ENCODE data around the gene PLEKHJ1. TPM values are rescaled to one million over a fixed set of nuclear protein-coding genes. Genes with fewer than 3 reads are reported as not detected.

The PLEKHJ1 gene
- total and polyA plus RNA-seq, 2 of the 13 experiments (the other 11 are each of a cell fraction or from before 2014, with no cell fraction given), result 70.5 to 130 TPM

DNA sequence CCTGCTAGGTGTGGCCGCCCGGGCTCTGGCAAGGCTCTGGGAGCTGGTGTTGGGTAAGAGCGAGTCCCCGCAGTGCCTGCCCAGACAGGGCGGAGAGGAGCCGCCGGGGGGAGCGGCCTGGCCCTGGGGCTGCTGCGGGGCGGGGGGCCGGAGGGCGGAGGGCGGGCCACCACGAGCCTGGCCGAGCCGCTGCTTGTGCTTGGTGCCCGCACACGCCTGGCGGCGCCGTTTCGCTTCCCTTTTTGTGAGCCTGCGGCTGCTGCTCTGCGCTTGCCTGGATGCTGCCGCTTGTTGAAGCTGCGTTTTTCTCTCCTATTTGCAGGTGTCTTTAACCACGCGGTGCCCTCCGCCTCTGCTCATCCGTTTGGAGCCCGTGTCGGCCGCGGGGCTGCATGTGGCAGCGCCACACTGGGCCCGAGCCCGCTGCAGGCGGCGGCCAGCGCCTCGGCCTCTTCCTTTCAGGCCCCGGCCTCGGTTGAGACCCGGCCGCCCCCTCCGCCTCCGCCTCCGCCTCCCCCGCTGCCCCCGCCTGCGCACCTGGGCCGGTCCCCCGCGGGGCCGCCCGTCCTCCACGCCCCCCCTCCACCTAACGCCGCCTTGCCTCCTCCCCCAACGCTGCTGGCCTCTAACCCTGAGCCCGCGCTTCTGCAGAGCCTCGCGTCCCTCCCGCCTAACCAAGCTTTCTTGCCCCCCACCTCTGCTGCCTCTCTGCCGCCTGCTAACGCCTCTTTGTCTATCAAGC is 8.5 kb downstream of the PLEKHJ1 start:
- intact Hi-C loops (cut with micrococcal nuclease; ENCODE audit: unreplicated experiment), result no loop called here

More for the DNA sequence above, 8.5 kb downstream of the PLEKHJ1 start:
- 99% methylated on average over 56 of the region's 67 CpGs for WGBS (ENCODE audit: low lambda C conversion rate)
- H4K20me1 ChIP-seq (ENCODE audit: insufficient read depth, low read length), result no peaks in the 10 kb centered on the region
- FAIRE-seq (no peak), DNase-seq (ENCODE audit: low spot score) (no peak), ATAC-seq (no peak)
- POLR2A ChIA-PET, result no interaction called here
- TF ChIP-seq, protein P1, sequence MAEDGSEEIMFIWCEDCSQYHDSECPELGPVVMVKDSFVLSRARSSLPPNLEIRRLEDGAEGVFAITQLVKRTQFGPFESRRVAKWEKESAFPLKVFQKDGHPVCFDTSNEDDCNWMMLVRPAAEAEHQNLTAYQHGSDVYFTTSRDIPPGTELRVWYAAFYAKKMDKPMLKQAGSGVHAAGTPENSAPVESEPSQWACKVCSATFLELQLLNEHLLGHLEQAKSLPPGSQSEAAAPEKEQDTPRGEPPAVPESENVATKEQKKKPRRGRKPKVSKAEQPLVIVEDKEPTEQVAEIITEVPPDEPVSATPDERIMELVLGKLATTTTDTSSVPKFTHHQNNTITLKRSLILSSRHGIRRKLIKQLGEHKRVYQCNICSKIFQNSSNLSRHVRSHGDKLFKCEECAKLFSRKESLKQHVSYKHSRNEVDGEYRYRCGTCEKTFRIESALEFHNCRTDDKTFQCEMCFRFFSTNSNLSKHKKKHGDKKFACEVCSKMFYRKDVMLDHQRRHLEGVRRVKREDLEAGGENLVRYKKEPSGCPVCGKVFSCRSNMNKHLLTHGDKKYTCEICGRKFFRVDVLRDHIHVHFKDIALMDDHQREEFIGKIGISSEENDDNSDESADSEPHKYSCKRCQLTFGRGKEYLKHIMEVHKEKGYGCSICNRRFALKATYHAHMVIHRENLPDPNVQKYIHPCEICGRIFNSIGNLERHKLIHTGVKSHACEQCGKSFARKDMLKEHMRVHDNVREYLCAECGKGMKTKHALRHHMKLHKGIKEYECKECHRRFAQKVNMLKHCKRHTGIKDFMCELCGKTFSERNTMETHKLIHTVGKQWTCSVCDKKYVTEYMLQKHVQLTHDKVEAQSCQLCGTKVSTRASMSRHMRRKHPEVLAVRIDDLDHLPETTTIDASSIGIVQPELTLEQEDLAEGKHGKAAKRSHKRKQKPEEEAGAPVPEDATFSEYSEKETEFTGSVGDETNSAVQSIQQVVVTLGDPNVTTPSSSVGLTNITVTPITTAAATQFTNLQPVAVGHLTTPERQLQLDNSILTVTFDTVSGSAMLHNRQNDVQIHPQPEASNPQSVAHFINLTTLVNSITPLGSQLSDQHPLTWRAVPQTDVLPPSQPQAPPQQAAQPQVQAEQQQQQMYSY (CRISPR knock-in tag; IDR thresholded peaks at IDR 0.05), result no peak
- TF ChIP-seq ZFP90 (CRISPR knock-in tag; IDR thresholded peaks at IDR 0.05; ENCODE audit: borderline replicate concordance) (no peak), ARID2 (CRISPR knock-in tag; IDR thresholded peaks at IDR 0.05; ENCODE audit: borderline replicate concordance) (no peak), RFXANK (CRISPR knock-in tag; IDR thresholded peaks at IDR 0.05) (no peak), ZNF335 (CRISPR knock-in tag; IDR thresholded peaks at IDR 0.05) (no peak)
- TF ChIP-seq, protein P2, sequence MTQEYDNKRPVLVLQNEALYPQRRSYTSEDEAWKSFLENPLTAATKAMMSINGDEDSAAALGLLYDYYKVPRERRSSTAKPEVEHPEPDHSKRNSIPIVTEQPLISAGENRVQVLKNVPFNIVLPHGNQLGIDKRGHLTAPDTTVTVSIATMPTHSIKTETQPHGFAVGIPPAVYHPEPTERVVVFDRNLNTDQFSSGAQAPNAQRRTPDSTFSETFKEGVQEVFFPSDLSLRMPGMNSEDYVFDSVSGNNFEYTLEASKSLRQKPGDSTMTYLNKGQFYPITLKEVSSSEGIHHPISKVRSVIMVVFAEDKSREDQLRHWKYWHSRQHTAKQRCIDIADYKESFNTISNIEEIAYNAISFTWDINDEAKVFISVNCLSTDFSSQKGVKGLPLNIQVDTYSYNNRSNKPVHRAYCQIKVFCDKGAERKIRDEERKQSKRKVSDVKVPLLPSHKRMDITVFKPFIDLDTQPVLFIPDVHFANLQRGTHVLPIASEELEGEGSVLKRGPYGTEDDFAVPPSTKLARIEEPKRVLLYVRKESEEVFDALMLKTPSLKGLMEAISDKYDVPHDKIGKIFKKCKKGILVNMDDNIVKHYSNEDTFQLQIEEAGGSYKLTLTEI (CRISPR knock-in tag; conservative IDR thresholded peaks at IDR 0.05), result no peak
- TF ChIP-seq, protein P3, sequence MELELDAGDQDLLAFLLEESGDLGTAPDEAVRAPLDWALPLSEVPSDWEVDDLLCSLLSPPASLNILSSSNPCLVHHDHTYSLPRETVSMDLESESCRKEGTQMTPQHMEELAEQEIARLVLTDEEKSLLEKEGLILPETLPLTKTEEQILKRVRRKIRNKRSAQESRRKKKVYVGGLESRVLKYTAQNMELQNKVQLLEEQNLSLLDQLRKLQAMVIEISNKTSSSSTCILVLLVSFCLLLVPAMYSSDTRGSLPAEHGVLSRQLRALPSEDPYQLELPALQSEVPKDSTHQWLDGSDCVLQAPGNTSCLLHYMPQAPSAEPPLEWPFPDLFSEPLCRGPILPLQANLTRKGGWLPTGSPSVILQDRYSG (CRISPR knock-in tag; IDR thresholded peaks at IDR 0.05), result no peak
- TF ChIP-seq, protein P4, sequence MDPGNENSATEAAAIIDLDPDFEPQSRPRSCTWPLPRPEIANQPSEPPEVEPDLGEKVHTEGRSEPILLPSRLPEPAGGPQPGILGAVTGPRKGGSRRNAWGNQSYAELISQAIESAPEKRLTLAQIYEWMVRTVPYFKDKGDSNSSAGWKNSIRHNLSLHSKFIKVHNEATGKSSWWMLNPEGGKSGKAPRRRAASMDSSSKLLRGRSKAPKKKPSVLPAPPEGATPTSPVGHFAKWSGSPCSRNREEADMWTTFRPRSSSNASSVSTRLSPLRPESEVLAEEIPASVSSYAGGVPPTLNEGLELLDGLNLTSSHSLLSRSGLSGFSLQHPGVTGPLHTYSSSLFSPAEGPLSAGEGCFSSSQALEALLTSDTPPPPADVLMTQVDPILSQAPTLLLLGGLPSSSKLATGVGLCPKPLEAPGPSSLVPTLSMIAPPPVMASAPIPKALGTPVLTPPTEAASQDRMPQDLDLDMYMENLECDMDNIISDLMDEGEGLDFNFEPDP (CRISPR knock-in tag; conservative IDR thresholded peaks at IDR 0.05), result no peak
- no TSS peak for BruUV-seq (replicated peaks)
- H3K27ac ChIP-seq (ENCODE audit: extremely low read length, insufficient read depth, low read length), result no peak overlapping the region
- H3K4me1 ChIP-seq (ENCODE audit: insufficient read depth, low read length), result 0 out of 2 replicates have a peak, but pooled peaks cover 1% of the 10 kb centered on the region
- H3K9ac ChIP-seq (ENCODE audit: insufficient read depth, low read depth, low read length), result no peak overlapping the region
- CTCF ChIA-PET (ENCODE audit: low intra/inter-chr PET ratio, low total read pairs), result no interaction called here
- H3K79me2 ChIP-seq (ENCODE audit: insufficient read depth, low read length), result no peaks in the 10 kb centered on the region
- in situ Hi-C loops (cut with HindIII; ENCODE audit: extremely low pct_ligation_motif_present, low pct_unique_long_range_greater_than_20kb), result no loop called here
- H3K27me3 ChIP-seq (ENCODE audit: control insufficient read depth in 1 of 2, insufficient read depth in 2 of 2, low read length in 2 of 2), result no peaks in the 10 kb centered on the region
- no peak overlapping the region for H3K4me2 ChIP-seq (ENCODE audit: low read depth, low read length)
- no peaks in the 10 kb centered on the region for H3K9me3 ChIP-seq (ENCODE audit: low read length)
- no peak overlapping the region for H2AFZ ChIP-seq (ENCODE audit: low read length)
- peaks cover 29 to 49% of the 10 kb centered on the region in 2 experiments; a peak in 4 of 5 replicates for H3K36me3 ChIP-seq (replicated peaks in 1 of 2; ENCODE audit: control insufficient read depth in 1 of 2, insufficient read depth in 2 of 2, low read length in 2 of 2)
- no peak overlapping the region for H3K4me3 ChIP-seq (replicated peaks in 1 of 3; ENCODE audit: insufficient read depth in 1 of 3, low read depth in 2 of 3, low read length in 3 of 3)
